ENCODE data around the gene PCDH19.

DNA sequence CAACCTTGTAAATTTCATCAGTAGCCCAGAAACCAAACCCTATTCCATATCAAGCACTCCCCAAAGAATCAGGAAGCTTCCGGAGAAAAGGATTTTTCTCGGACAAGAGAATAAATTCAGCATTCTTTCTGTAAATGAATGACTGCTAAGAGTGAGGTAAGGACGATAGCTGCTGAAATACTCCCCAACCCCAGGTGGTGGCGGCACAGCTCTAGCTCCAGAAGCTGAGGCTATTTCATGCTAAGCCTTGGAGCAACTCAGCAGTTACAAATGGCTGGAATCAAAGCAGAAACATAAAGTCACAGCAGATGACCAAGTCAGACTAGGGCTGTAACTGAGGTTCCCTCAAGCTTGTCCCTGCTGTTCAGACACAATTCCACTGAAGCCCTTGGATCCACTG, 13.9 kb upstream of the PCDH19 start:
- TF ChIP-seq BACH2 (CRISPR knock-in tag; IDR thresholded peaks at IDR 0.05; ENCODE audit: borderline replicate concordance) (no peak), ZFP30 (CRISPR knock-in tag; IDR thresholded peaks at IDR 0.05) (no peak), ZC3H10 (CRISPR knock-in tag; IDR thresholded peaks at IDR 0.05) (no peak), ZFP3 (CRISPR knock-in tag; IDR thresholded peaks at IDR 0.05) (no peak), ESRRG (CRISPR knock-in tag; IDR thresholded peaks at IDR 0.05) (no peak), GLIS3 (CRISPR knock-in tag; IDR thresholded peaks at IDR 0.05) (no peak), OSR1 (CRISPR knock-in tag; IDR thresholded peaks at IDR 0.05) (no peak), RARB (CRISPR knock-in tag; IDR thresholded peaks at IDR 0.05) (no peak), POU6F1 (CRISPR knock-in tag; IDR thresholded peaks at IDR 0.05; ENCODE audit: borderline replicate concordance, low read depth) (no peak), CSDC2 (CRISPR knock-in tag; IDR thresholded peaks at IDR 0.05) (no peak), ZNF565 (CRISPR knock-in tag; conservative IDR thresholded peaks at IDR 0.05; ENCODE audit: low read depth) (no peak)
- TF ChIP-seq, protein P1, sequence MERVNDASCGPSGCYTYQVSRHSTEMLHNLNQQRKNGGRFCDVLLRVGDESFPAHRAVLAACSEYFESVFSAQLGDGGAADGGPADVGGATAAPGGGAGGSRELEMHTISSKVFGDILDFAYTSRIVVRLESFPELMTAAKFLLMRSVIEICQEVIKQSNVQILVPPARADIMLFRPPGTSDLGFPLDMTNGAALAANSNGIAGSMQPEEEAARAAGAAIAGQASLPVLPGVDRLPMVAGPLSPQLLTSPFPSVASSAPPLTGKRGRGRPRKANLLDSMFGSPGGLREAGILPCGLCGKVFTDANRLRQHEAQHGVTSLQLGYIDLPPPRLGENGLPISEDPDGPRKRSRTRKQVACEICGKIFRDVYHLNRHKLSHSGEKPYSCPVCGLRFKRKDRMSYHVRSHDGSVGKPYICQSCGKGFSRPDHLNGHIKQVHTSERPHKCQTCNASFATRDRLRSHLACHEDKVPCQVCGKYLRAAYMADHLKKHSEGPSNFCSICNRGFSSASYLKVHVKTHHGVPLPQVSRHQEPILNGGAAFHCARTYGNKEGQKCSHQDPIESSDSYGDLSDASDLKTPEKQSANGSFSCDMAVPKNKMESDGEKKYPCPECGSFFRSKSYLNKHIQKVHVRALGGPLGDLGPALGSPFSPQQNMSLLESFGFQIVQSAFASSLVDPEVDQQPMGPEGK (CRISPR knock-in tag; IDR thresholded peaks at IDR 0.05; ENCODE audit: borderline replicate concordance) = no peak
- TF ChIP-seq, protein P2, sequence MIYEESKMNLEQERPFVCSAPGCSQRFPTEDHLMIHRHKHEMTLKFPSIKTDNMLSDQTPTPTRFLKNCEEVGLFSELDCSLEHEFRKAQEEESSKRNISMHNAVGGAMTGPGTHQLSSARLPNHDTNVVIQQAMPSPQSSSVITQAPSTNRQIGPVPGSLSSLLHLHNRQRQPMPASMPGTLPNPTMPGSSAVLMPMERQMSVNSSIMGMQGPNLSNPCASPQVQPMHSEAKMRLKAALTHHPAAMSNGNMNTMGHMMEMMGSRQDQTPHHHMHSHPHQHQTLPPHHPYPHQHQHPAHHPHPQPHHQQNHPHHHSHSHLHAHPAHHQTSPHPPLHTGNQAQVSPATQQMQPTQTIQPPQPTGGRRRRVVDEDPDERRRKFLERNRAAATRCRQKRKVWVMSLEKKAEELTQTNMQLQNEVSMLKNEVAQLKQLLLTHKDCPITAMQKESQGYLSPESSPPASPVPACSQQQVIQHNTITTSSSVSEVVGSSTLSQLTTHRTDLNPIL (CRISPR knock-in tag; IDR thresholded peaks at IDR 0.05; ENCODE audit: low read depth) = no peak
